HG02970 (cell line): ENCODE measurements around the gene GRXCR1.

Experiments
- ATAC-seq: cut with Tn5 transposase; IDR thresholded peaks from one replicate; pipeline ENCODE4 v1.9.1; 2021; ENCODE audit warnings: mild to moderate bottlenecking, moderate library complexity, moderate number of reproducible peaks; ENCODE audit not compliant: unreplicated experiment, low FRiP score

The GRXCR1 gene

DNA sequence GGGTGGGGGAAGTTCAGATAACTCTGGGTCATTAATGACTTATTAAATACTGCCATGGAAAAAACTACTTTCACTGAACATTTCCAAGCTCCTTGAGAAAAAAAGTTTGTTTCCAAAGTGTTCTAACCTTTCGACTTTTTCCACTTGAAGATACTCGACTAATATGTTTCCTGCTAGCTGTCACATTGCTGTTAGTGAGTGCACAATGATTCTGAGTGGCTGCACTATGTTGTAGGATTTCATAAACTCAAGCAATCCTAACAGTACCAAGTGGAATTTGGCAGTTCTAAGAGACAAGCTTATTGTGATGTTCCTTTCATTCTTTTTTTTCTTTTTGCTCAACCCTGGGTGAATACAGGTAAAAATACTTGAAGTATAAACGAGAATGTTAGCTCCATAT, 33.4 kb downstream of the GRXCR1 start:
- no peak for ATAC-seq

DNA sequence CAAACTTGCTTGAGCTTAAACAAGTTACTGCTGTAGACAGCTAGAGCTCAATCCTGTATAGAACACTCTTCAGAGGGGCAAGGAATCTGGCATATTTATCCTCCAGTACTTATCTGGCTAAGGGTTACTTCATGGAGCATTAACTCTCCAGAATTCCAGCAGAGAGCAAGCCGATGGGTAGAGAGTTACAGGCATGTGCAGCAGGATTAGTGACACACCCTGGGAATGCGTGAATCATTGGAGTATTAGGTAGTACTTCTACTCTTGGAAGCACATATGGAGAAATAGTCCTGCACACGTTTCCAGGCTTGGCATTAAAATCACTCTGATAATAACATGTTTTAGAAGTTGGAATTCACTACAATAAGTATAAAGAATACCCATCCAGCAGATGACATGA, 35.4 kb downstream of the GRXCR1 start:
- no peak for ATAC-seq

DNA sequence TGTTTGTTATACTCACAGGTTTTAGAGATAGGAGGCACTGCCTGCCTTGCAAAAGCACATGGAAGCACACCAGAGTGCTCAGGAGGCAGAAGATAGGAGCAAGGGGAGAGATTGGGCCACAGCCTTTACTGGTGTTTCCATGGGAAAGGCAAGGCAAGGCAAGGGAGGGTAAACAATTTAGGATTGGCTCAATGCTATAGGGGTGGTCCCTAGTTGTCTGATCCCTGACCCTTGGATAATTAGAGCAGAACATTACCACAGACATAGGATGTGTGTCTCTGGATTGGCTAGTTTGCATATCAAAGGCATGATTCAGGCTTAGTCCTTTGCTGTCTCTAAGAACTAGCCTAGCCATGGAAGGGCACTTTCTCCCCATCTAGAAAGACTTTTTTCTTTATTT, 36.1 kb downstream of the GRXCR1 start:
- no peak for ATAC-seq

DNA sequence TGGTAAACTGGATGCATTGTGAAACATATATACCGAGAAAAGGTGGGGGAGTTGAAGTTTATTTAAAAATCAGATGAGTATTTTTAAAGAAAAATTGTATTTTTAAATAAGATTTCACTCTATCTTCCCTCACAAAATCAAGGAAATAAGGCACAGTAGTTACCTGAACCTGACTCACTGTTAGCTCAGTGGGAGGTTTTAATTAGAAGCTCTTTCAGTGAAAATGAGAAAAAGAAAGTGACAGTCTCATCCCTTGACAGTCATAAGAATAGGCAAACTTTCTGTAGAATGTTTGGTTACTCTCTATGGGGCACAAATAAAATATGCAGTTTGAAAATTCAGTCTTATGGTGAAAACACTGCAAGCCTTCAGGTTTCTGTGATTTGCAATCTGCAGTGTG, 49.7 kb downstream of the GRXCR1 start:
- ATAC-seq: no peak

DNA sequence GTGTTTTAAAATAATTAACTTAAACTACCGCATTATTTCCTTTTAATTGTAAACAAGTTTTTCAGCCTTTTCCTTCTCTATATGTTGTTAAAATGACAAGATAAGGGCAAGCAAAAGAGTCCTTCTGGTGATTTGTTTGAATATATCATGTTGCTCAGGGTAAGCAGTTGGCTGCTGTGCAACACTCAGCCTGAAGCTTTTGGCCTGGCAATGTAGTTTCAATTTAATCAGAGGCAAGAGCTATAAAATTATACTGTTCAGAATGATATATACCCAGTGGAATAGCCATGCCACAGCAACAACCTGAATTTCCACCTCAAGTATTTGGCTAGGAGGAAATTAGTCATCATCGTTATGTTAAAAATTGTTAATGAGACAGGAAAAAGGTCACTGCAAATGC, 53.4 kb downstream of the GRXCR1 start:
- ATAC-seq: no peak

DNA sequence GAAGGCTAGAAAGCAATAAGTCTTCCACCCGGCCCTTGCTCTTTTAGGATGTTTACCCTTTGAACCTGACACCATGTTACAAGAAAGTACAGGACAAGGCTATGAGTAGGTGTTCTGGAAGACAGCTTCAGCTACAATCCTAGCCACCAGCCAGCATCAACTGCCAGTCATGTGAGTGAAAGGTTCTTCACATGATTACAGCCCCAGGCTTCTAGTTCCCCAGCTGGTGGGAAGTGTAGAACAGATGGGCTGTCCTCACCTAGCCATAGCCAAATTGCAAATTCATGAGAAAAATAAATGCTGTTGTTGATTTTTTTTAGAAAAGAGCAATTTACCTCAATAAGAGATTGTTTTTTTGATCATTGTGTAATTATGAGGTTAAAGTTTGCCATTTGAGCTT, 60.8 kb downstream of the GRXCR1 start:
- no peak for ATAC-seq

DNA sequence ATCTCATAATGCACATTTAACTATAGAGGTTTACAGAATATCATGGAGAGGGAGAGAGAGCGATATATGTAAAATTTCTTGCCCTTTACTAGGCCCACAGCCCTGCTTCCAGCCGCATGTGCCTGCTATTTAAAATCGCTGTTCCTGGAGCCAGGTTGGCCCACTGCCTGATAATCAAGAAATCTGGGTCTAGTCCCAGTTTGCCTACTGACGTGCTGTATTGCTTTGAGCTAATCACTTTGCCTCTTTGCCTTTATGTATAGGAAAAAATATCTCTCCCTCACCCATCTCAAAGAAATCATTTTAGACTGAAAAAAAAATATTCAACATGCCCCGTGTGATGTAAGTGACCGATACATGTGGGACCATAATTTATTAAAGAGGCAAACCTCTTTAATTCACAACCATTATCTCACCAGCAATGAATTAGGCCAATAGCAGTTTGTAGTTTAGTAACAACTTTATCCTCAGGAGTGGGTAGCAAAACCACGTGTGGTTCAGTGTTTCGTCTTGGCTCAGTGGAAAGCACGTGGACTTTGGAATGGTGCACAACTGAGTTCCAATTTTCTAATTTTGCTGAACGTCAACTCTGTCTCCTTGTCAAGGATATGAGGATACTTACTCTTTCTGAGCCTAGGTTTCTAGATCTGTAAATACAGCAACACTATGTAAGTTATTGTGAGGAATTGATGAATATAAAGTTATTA, 62.6 kb downstream of the GRXCR1 start:
- no peak for ATAC-seq

DNA sequence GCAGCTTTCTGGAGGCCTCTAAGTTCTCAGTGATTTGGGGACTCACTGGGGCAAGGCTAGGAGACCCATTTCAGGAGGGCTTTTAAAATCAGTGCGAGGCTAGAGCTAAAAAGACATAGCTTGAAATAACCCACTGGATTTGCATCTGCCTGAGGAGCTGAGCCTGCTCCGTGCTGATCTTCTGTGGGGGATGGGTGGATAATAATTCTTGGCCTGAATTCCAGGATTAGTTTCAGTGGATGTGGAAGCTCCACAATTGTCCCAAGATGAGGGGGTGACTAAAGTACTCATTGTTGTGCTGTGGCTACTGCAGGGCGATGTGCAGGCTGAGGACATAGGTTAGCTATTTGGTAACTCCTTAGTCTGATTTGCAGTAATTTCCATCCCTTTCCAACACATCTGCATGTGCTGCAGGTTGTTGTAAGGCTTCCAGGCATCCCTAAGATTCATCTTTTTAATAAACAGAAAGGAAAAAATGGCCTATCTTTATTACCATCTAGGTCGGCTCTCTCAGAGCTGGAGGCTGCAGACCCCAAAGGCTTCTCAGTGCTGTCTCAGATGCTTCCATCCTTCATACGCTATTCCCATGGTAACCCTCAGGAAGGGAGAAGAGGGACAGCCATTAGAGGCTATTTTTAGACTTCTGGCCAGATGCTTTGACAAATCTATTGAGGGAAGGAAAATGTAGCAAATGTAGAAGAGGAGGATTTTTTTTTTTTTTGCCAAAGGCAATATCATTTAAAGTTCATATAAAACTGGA, 63.4 kb downstream of the GRXCR1 start:
- ATAC-seq: no peak

DNA sequence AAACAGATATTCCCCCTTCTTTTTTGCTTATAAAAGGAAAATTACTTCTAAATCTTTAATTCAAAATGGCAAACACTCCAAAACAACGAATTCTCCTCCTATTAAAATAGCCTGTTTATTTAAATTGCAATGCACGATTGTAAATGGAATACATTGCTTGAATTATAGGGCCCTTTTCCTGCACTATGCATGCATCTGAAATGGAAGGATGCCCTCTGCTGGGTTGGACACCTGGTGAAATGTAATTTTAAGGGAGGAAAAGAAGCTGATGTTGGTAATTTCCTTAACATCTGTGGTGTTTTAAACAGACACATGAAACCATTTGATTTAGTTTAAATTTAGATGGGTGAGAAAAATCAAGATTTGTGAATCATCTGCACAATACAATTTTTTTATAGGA, 72.8 kb downstream of the GRXCR1 start:
- ATAC-seq: no peak

DNA sequence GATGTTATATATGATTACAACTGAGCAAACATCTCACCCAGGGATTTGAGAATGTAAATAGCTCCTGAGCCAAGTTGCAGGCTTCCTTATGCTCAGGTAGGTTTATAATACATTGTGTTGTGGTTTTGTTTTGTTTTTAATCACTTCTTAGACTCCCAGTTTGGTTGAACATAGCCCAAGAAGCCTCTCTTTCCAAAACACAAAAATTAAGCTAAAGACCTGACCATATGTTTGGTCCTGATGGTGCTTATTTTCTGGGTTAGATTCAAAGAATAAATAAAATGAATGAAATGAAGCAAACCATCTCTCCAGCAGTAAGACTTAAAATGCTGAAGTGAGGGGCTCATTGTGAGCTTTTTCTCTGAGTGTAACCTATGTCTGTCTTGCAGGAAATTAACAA, 93.5 kb downstream of the GRXCR1 start:
- no peak for ATAC-seq

DNA sequence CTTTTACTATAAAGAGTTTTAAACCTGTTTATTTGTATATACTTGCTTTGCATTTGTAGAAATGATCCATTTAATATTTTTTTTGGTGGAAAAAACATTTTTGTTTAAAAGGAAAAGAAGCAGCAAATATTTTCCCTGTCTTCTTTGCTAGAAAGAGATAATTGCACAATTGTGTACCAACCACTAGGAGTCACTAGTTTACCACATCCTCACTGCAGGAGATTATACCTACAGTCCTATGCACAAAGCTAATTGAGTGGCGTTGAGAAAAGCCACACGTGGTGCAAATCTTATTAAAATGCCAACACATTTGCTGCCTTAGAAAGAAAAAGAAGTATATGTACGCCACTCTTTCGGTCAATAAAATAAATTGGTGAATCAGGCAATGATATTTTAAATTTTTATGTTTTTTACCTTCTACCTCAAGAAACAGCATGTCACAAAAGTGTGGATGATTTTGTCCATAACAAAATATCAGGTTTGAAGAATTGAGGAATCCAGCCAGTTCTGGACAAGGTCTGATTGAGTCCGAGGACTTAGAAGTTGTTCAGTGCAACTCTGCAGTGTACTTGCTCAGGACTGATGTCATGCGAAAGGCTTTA, 102.9 kb downstream of the GRXCR1 start:
- peak; percentile 64 for ATAC-seq

DNA sequence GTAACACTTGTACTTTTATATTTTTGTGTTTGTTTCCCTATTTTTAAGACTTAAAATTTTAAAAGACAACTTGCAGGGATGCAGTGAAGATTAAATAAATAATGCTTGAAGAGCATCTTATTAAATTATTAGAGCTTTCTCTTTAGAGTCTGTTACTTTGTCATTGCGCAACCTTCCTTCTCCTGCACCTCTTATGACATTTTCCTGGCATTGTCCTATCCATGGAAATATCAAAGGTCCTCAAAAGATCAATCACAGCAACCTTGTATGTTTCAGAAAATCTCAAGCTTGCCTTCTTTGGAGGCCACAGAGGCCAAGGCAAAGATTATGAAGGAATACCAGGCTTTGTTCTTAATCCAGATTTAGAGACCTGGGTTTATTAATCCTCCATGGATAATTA, 116.3 kb downstream of the GRXCR1 start:
- no peak for ATAC-seq

DNA sequence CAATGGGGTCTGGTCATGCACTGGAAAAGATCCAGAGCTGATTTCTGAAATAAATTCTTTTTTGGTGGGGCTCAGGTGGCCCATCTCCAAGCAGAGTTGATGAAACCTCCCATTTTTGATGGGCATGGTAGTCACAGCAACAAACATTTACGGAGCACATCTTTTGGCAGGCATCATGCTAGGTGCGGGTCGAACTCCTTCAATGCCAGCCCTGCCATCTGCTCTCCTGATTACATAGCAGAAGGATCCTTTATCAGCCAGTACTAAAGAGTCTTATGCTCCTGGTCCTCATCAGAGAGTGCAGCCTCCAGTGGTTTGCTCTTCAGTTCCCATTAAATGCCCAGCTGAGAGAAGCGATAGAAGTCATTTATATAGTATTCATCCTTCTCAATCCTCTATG, 121.7 kb downstream of the GRXCR1 start:
- no peak for ATAC-seq

DNA sequence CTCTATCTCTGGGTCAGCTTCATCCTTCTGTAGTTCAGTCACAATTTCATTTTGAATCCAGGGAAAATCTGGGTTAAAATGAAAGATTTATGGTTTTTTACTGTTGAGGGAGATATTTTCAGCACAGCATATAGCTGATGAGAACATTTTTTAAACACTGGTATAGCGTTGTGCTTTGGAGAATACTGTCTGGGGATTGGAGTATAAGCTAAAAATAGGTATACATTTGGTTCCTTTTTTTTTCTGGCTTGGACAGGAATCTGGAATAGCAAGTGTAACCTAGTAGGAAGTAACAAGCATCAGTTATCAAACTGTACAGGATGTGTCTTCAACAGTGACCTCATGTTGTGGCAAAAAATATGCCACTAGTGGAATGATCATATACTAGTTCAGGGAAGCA, 149.1 kb downstream of the GRXCR1 start:
- ATAC-seq: no peak

DNA sequence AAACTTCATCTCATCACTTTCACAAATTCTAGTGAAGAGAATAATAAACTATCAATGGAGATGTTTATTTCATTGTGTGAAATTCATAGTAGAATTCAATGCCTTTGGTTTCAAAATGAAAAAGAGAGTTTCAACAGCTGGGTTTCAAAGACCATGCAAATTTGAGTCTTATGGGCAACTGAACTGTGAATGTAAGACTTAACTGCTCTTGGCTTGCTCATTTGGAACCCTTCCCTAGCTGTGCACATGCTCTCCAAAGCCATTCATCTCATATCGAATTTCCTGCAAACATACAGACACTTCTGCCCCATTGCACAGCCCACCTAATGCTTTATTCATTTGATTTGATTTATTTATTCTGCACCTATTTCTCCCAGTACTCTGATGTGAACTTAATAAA, 154.5 kb downstream of the GRXCR1 start:
- no peak for ATAC-seq

DNA sequence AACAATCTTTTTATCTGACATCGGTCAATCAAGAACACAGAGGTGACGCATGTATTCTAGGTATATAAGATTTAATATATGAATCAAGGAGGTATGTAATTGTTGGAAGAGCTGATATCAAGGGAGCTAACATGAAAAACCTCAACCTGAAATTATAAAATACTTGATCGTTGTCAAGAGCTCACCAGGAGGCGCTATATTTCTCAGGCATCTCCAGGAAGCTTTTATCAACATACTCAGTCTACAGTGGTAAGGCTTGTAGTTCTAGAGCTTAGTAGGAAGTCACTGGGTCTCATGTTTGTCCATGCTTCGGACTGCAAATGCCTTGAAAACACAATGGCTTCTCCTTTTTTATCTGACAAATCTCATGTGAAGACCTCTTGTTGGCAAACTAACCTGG, 156.1 kb downstream of the GRXCR1 start:
- no peak for ATAC-seq

DNA sequence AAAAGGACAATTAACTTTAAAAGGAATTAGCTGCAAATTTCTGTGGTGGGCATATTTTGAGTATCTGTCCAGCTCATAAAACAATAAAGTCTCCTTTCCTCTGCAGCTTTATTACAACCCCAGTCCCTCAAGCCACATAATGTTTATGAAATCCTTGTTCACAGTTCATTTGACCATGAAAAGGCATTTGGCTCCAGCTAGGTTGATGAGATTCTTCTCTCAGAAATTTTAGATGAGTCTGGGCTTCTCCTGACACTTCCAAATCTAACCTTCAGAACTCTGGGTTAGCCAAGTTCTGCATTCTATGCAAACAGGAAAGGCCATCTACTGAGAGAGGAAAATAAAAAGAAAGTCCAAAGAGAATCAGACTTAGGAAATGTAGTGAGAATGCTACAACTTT, 156.8 kb downstream of the GRXCR1 start:
- no peak for ATAC-seq

DNA sequence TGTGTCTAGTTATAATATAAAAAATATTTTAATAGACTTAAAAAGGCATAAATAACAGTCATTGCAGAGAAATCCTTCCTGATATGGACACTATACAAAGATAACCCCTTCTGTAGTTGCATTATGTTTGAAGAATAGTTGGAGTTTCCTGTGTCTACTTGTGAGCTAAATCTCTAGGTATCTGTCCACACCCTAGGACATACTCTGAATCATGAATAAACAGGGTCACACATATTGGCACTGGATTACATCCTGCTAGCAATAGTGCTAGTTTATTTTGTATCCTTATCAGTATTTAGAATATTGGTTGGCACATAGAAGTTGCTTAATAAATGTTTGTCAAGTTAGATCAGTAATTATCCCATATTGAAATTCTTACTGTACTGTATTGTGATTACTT, 173.9 kb downstream of the GRXCR1 start:
- ATAC-seq: no peak

DNA sequence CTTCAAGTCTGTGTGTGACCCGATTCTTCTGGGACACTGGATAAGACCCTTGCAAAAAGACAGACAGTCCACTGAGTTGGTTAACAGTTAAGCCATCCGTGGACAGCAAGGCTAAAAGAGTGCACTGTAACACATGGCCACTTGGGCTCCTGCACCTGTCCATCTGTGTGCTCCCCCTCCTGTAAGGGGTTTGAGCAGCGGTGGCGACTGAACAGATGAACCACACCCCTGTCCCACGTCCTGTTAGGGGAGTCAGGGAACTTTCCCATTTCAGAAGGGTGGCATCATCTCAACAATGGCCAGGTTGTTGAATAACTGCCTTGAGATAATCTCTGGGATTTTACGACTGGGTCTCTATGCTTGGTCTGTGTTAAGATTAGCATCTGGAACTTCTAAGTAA, 178.6 kb downstream of the GRXCR1 start:
- no peak for ATAC-seq
